Effector memory CD4-positive, alpha-beta T cell (primary cell): ENCODE measurements around the gene NAGA.
A peak's percentile ranks its signal among the peaks of the same experiment; 100 is the strongest.

Source experiments
- DNase-seq, 3 donors: peaks; one replicate each; pipeline ENCODE4 v3.0.0-alpha.2; 2020
- H3K27ac ChIP-seq: 2 replicates; pipeline ENCODE4 v1.7.0; 2013; ENCODE audit warnings: mild to moderate bottlenecking, low read length, moderate library complexity; ENCODE audit not compliant: insufficient read depth, poor library complexity, severe bottlenecking
- H3K27me3 ChIP-seq: replicated peaks from 2 replicates; pipeline ENCODE4 v1.7.0; 2013; ENCODE audit warnings: mild to moderate bottlenecking, low read length; ENCODE audit not compliant: insufficient read depth, control insufficient read depth, poor library complexity, severe bottlenecking
- H3K36me3 ChIP-seq: 2 replicates; pipeline ENCODE4 v1.7.0; 2013; ENCODE audit warnings: mild to moderate bottlenecking, low read length, moderate library complexity; ENCODE audit not compliant: control insufficient read depth, insufficient read depth
- H3K4me1 ChIP-seq: 2 replicates; pipeline ENCODE4 v1.7.0; 2013; ENCODE audit warnings: low read length, mild to moderate bottlenecking; ENCODE audit not compliant: control insufficient read depth, insufficient read depth, poor library complexity, severe bottlenecking
- H3K4me3 ChIP-seq: 2 replicates; pipeline ENCODE4 v1.7.0; 2013; ENCODE audit warnings: low read length, low read depth, mild to moderate bottlenecking; ENCODE audit not compliant: insufficient read depth, poor library complexity, severe bottlenecking
- H3K9me3 ChIP-seq: 2 replicates; pipeline ENCODE4 v1.7.0; 2013; ENCODE audit warnings: mild to moderate bottlenecking, low read length, moderate library complexity; ENCODE audit not compliant: control insufficient read depth

Gene NAGA

GRCh38 chr22:42090596-42091454, 20.2 kb upstream of the NAGA start, which contains the start of gene NDUFA6:
Gene NDUFA6, minus strand, starts transcription at chr22:42090772. Its CDS starts 28 bp downstream, at chr22:42090744.
- Histone ChIP-seq H3K27ac (peak within 1 kb of the TSS; percentile 98), H3K9me3 (no peaks in the 10 kb centered on the region), H3K4me3 (peak within 1 kb of the TSS; percentile 82), H3K36me3 (peaks cover 12% of the 10 kb centered on the region), H3K4me1 (peaks cover 15% of the 10 kb centered on the region), H3K27me3 (no peaks in the 10 kb centered on the region)
- DNase-seq, result peak; percentile 97 to 99 (median 98)

- DNase-seq, result no peak
- Histone ChIP-seq H3K9me3 (no peaks in the 10 kb centered on the region), H3K27ac (no peak overlapping the region), H3K4me3 (no peak overlapping the region), H3K27me3 (no peaks in the 10 kb centered on the region), H3K36me3 (peaks cover 32% of the 10 kb centered on the region), H3K4me1 (peaks cover 8% of the 10 kb centered on the region)
These were observed 15.4 kb upstream of the NAGA start for GRCh38 chr22:42086051-42086450.

- H3K27me3 ChIP-seq, result no peaks in the 10 kb centered on the region
These were observed 14.3 kb upstream of the NAGA start for GRCh38 chr22:42084874-42085273.

GRCh38 chr22:42083119-42083518, 12.5 kb upstream of the NAGA start:
- Histone ChIP-seq H3K27ac (no peak overlapping the region), H3K36me3 (peaks cover 32% of the 10 kb centered on the region), H3K9me3 (no peaks in the 10 kb centered on the region), H3K4me1 (peaks cover 13% of the 10 kb centered on the region), H3K27me3 (no peaks in the 10 kb centered on the region), H3K4me3 (no peak overlapping the region)
- no peak for DNase-seq

More at GRCh38 chr22:42084874-42085273, 14.3 kb upstream of the NAGA start:
- Histone ChIP-seq H3K27ac (no peak overlapping the region), H3K9me3 (no peaks in the 10 kb centered on the region), H3K4me1 (peaks cover 14% of the 10 kb centered on the region), H3K4me3 (no peak overlapping the region), H3K36me3 (peaks cover 32% of the 10 kb centered on the region)
- DNase-seq, result no peak

GRCh38 chr22:42080287-42080686, 9.7 kb upstream of the NAGA start:
- H3K36me3 ChIP-seq, result peaks cover 15% of the 10 kb centered on the region
- H3K4me1 ChIP-seq, result peaks cover 13% of the 10 kb centered on the region
- H3K9me3 ChIP-seq, result no peaks in the 10 kb centered on the region
- no peaks in the 10 kb centered on the region for H3K27me3 ChIP-seq
- no peak for DNase-seq
- H3K27ac ChIP-seq, result peak overlapping the region; percentile 98
- H3K4me3 ChIP-seq, result peak overlapping the region; percentile 91

- peak; percentile 96 to 98 (median 96) for DNase-seq
- H3K4me3 ChIP-seq, result peak within 1 kb of the TSS; percentile 91
- peaks cover 18% of the 10 kb centered on the region for H3K4me1 ChIP-seq
- H3K9me3 ChIP-seq, result no peaks in the 10 kb centered on the region
- no peaks in the 10 kb centered on the region for H3K27me3 ChIP-seq
- peak within 1 kb of the TSS; percentile 98 for H3K27ac ChIP-seq
- peaks cover 9% of the 10 kb centered on the region for H3K36me3 ChIP-seq
These were observed 9.0 kb upstream of the NAGA start, which contains the start of gene SMDT1 for GRCh38 chr22:42079319-42080251. Gene SMDT1, plus strand, starts transcription at chr22:42079700. Its CDS starts 69 bp downstream, at chr22:42079769.

- Histone ChIP-seq H3K4me1 (peaks cover 27% of the 10 kb centered on the region), H3K9me3 (no peaks in the 10 kb centered on the region), H3K27me3 (no peaks in the 10 kb centered on the region), H3K36me3 (peaks cover 4% of the 10 kb centered on the region), H3K27ac (peak overlapping the region; percentile 98), H3K4me3 (peak overlapping the region; percentile 91)
- DNase-seq, result no peak
These were observed 8.1 kb upstream of the NAGA start for GRCh38 chr22:42078469-42079318.

GRCh38 chr22:42077486-42078125, 7.0 kb upstream of the NAGA start:
- no peak overlapping the region for H3K4me3 ChIP-seq
- H3K9me3 ChIP-seq, result no peaks in the 10 kb centered on the region
- no peak overlapping the region for H3K27ac ChIP-seq
- no peaks in the 10 kb centered on the region for H3K27me3 ChIP-seq
- peaks cover 28% of the 10 kb centered on the region for H3K4me1 ChIP-seq
- DNase-seq, result no peak
- no peaks in the 10 kb centered on the region for H3K36me3 ChIP-seq
